ENCODE data around the gene GPC5. TPM values are rescaled to one million over a fixed set of nuclear protein-coding genes. Genes with fewer than 3 reads are reported as not detected.

GPC5 gene
- total and polyA plus RNA-seq, 2 of the 13 experiments (the other 11 are each of a cell fraction or from before 2014, with no cell fraction given): 0.02 to 0.07 TPM

DNA sequence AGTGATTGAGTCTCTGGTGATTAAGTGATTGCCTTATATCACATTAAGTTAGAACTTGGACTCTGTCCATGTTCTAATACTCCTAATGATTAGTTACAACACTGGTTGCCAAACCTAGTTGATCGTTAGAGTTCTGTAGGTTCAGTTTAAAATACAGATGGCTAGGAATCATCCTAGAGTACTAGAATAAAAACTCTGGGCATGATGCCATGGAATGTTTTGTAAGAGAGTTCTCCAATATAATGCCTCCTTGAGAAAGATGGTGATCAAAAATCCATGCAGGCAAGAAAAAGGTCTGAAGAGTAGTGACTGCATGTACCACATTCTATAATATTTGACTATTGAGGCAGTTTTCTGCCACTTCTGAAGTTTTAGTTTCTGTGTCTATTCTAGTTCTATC is 176.3 kb downstream of the GPC5 start (continued):
- TF ChIP-seq, protein P1, sequence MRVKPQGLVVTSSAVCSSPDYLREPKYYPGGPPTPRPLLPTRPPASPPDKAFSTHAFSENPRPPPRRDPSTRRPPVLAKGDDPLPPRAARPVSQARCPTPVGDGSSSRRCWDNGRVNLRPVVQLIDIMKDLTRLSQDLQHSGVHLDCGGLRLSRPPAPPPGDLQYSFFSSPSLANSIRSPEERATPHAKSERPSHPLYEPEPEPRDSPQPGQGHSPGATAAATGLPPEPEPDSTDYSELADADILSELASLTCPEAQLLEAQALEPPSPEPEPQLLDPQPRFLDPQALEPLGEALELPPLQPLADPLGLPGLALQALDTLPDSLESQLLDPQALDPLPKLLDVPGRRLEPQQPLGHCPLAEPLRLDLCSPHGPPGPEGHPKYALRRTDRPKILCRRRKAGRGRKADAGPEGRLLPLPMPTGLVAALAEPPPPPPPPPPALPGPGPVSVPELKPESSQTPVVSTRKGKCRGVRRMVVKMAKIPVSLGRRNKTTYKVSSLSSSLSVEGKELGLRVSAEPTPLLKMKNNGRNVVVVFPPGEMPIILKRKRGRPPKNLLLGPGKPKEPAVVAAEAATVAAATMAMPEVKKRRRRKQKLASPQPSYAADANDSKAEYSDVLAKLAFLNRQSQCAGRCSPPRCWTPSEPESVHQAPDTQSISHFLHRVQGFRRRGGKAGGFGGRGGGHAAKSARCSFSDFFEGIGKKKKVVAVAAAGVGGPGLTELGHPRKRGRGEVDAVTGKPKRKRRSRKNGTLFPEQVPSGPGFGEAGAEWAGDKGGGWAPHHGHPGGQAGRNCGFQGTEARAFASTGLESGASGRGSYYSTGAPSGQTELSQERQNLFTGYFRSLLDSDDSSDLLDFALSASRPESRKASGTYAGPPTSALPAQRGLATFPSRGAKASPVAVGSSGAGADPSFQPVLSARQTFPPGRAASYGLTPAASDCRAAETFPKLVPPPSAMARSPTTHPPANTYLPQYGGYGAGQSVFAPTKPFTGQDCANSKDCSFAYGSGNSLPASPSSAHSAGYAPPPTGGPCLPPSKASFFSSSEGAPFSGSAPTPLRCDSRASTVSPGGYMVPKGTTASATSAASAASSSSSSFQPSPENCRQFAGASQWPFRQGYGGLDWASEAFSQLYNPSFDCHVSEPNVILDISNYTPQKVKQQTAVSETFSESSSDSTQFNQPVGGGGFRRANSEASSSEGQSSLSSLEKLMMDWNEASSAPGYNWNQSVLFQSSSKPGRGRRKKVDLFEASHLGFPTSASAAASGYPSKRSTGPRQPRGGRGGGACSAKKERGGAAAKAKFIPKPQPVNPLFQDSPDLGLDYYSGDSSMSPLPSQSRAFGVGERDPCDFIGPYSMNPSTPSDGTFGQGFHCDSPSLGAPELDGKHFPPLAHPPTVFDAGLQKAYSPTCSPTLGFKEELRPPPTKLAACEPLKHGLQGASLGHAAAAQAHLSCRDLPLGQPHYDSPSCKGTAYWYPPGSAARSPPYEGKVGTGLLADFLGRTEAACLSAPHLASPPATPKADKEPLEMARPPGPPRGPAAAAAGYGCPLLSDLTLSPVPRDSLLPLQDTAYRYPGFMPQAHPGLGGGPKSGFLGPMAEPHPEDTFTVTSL (CRISPR knock-in tag; IDR thresholded peaks at IDR 0.05; ENCODE audit: borderline replicate concordance): no peak
- TF ChIP-seq, protein P2, sequence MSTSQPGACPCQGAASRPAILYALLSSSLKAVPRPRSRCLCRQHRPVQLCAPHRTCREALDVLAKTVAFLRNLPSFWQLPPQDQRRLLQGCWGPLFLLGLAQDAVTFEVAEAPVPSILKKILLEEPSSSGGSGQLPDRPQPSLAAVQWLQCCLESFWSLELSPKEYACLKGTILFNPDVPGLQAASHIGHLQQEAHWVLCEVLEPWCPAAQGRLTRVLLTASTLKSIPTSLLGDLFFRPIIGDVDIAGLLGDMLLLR (CRISPR knock-in tag; IDR thresholded peaks at IDR 0.05): no peak
- no peak for TF ChIP-seq YEATS2 (CRISPR knock-in tag; IDR thresholded peaks at IDR 0.05; ENCODE audit: borderline replicate concordance)
- no peak for TF ChIP-seq ARNTL (CRISPR knock-in tag; IDR thresholded peaks at IDR 0.05)
- no peak for TF ChIP-seq ZSCAN31 (CRISPR knock-in tag; IDR thresholded peaks at IDR 0.05; ENCODE audit: low read depth)
- TF ChIP-seq TBX2 (CRISPR knock-in tag; IDR thresholded peaks at IDR 0.05; ENCODE audit: borderline replicate concordance): no peak
- no peak for TF ChIP-seq ISL2 (CRISPR knock-in tag; IDR thresholded peaks at IDR 0.05)
- TF ChIP-seq ZC3H4 (CRISPR knock-in tag; IDR thresholded peaks at IDR 0.05; ENCODE audit: borderline replicate concordance): no peak
- TF ChIP-seq YEATS4 (CRISPR knock-in tag; IDR thresholded peaks at IDR 0.05; ENCODE audit: borderline replicate concordance): no peak

All from HepG2 (cell line).